NCI-H2107 treated with DMSO at 0.1 percent for 48 hours (cell line): Measurements from ENCODE around the gene MXRA8.
A peak's percentile ranks its signal among the peaks of the same experiment; 100 is the strongest.
"Not testable (repeated sequence)": the region's sequence is repeated elsewhere in the genome, so short reads cannot be mapped to it uniquely, and the experiment has no call there.

Experiments used
- DNase-seq: peaks from one replicate; lab custom pipeline; 2025; ENCODE audit not compliant: unreplicated experiment; lab: John Stamatoyannopoulos, UW

Gene MXRA8

DNA sequence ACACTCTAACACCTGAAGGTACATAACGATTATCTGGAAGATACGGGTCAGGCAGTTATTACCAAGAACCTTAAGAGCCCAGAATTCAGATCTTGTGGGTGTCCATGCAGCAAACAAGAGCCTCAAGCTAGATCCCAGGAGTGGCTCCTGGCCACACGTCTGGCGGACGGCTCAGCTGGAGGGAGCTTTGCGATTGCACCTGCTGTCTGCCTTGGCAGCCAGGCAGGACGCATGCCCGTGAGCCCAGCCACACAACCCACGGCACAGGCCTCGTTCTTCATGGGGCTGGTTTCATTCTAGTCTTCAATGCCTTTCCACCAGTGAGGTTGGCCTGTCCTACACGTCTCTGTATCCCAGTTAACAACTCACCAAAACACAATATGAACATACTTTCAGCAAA lies 35.1 kb upstream of the MXRA8 start:
- DNase-seq, result no peak

- DNase-seq, result no peak
Observed at GRCh38 chr1:1393014-1393413, 34.7 kb upstream of the MXRA8 start.

DNA sequence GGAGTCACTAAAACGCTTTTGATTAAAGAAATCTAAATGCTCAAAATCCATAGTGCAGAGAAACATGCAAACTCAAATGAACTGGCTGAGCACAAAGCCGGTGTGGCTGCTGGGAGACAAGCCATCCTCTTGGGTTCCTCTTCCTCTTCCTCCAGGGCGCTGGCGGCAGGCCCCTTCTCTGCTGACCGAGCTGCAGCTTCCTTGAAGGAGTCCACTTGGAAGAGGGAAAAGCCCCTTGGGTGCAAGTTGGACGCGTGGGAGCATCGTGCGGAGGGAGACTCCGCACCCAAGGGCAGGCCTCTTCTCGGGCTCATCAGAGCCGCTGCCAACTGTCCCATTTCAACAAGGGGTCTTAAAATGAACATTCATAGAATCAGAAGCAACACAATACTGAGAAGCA lies 32.9 kb upstream of the MXRA8 start:
- DNase-seq, result no peak

- DNase-seq, result no peak
Observed at GRCh38 chr1:1390675-1391074, 32.3 kb upstream of the MXRA8 start.

GRCh38 chr1:1388078-1388472 lies 29.7 kb upstream of the MXRA8 start:
- no peak for DNase-seq

DNA sequence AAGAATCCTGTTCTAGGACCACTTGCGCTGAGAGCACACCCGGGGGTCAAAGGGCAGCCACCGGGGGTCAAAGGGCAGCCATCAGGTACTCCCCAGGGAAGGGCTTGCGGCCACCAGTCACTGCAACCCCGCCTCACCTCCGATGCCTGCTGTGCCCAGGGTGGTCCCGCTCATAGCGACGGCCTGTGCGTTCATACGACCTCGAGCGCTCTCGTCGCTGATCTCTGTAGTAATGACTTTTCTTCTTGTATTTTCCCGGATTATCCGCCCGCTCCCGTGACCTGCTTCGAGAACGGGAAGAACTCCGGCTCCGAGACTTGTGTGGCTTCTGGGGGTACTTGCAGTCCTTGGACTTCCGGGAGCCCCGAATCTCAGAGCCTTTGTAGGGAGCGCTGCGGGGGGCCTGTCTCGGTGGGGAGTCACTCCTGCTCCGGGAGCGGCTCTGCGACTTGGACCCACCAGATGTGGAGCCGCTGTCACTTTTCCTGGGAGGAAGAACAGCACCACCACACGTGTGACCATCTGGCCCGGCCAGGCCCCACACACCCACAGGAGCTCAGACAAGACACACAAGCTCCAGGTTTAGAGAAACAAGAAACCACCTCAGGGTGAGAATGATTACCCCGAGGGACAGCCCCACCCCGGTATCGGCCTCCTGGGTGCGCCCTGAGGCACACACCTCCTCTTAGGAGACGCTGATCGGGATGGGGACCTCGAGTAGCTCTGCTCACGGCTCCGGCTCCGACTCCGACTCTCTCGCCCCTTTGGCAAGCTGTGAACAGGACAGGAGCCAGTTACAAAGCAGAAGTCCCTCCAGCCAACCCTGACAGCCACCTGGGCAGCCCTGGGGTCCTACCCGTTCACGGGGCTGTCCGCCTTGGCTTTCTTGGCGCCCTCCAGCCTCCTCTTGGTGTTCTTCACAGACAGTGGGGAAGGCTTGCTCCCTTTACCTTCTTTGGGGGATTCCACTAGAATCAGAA lies 29.0 kb upstream of the MXRA8 start:
- DNase-seq, result no peak

DNA sequence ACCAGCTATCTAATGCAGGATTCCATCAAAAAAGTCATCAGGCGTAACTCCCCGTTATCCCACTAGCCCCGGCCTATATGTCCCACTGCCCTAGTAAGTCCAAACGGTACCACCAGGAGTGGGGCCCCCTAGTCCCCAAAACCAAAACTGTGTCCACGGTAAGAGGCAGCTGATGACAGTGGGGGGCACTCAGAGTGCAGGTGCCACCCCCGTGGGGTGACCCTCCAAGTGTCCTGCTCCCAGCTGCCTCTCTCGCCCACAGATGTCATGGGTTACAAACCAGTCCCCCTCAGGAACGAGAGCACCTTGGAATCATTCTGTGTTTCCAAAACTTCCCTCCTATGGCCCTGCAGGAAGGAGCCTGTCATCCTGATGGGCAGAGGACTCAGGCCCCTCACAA lies 27.6 kb upstream of the MXRA8 start:
- no peak for DNase-seq

DNA sequence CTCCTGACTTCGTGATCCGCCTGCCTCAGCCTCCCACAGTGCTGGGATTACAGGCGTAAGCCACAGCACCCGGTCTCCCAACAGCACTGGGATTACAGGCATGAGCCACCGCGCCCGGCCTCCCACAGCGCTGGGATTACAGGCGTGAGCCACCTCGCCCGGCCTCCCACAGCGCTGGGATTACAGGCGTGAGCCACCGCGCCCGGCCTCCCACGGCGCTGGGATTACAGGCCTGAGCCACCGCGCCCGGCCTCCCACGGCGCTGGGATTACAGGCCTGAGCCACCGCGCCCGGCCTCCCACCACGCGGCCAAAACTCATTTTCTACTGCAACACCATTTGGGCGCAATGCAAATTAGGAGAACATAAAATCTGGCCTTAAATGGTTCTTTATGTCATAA lies 27.0 kb upstream of the MXRA8 start:
- not testable (repeated sequence) for DNase-seq

DNA sequence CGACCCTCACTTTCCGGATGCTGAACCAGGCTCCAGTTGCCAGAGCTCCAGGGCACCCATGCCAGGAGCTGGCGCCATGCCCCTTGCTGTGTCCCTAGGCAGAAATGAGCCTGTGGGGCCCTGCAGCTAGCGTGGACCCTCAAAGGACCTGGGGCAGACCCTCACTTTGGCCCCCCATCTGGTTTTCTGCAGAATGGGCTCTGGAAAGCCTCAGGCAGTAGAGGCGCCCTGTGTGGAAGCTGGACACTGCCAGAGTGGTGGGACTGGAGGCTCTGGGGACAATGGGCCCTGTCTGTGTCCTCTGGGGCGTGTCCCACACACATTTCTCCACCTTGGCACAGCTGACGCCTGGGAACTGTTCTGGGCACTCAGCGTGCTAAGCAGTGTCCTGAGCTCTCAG lies 22.9 kb upstream of the MXRA8 start:
- no peak for DNase-seq

- no peak for DNase-seq
Observed at GRCh38 chr1:1380860-1381259, 22.5 kb upstream of the MXRA8 start.

DNA sequence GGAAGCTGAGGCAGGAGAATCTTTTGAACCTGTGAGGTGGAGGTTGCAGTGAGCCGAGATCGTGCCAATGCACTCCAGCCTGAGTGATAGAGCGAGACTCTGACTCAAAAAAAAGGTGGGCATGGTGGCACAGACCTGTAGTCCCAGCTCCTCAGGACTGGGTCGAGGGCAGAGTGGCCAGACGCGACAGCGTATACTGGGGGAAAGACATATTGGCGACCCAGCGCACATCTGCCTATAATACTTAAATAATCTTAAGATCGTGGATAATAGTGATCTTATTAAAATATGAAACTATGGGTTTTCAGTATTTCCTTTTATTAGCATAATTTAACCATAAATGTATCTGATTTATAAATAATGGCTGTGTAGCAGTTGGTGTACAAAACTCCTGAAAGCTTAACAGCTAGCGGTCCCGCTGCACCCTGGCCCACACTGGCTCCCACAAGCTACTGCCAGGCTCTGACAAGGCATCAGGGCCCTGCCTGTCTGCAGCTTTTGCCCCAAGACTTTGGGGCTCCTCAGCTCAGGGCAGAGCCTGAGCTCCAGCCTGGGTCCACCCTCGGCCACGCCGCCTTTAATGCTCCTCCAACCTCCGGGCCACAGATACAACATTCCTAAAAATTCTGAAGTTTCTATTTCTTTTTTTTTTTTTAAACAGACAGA lies 19.3 kb upstream of the MXRA8 start:
- DNase-seq, result no peak

DNA sequence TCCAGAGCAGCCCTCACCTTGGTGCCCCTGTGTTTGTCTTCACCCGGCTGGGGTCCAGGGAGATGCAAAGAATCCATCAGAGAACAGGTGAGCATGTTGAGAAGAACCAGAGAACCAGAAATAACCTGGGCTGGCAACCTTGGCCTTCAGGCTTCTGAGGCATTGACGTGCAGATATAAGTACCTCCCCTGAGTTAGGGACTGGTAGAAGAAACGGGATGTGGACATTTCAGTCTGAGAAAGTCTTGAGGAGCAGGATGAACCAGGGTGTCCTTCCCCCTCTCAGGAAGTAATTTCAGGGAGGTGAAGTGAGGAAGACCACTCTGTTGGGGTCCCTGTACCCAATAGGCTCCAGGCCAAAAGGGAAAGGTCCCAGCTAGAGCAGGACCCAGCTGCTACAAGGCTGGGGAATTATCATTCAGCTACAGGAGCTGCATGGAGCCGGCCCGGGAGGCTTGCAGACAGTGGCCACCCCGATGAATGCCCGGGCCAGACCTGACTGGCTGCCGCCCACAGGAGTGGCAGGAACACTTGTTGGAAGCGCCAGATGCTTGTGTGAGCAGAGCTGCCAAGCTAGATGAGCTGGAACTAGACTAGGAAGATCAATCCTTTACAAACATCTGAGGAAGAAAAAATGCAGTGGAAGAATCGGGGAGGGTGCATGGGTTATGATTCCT lies 18.3 kb upstream of the MXRA8 start:
- DNase-seq, result no peak

DNA sequence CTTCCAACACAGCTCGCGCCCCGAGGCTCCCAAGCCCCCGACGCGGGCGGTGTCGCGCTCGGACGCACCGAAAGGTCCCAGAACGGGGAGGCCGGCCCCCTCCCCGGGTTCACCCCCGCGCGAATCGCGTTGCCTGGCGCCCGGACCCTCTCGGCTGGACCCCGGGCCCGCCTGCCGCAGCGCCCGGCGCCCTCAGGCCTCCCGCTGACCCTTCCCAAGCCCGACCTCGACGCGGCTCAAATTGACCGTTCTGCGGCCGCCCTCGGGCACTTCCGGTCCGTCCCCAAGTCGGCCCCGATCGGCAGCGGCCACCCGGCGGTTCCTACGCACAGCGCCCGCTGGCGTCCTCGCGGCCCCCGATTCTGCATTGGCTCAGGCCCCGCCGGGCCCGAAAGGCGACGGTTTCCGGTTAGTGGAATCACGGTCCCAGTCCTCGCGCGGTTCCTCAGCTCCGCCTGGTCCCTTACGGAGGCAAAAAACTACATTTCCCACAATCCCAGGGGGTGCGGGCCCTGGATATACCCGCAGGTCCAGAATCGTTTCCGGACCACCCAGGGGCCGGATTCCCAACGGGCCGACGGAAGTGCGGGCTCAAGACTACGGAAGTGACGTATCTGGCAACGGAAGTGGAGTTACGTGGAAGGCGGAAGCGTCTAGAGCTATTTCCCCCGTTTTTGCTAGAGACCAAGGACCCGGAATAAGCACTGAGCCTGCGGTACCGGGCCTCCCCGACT lies 16.7 kb upstream of the MXRA8 start, which contains the start of gene AURKAIP1:
Gene AURKAIP1 (minus strand): TSS at position 279 of the 734 bp plus-strand sequence. CDS start 451 bp downstream, outside the sequence.
- DNase-seq, result peak; percentile 57

DNA sequence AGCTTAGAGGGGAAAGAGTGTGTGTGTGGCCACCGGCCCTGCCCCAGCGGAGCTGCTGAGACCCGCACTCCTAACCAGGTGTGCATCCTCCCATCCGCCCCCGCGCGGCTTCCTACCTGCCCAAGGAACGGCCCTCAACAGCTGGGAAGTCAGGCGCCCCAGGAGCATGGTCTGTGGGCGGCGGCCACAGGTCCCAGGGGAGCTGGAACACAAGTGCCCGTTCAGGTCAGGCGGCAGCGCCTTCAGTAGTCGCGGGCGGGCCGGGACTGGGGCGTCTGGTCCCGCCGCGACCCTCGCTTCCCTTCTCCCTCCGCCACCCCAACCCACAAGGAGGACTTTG lies 16.2 kb upstream of the MXRA8 start:
- DNase-seq, result no peak

DNA sequence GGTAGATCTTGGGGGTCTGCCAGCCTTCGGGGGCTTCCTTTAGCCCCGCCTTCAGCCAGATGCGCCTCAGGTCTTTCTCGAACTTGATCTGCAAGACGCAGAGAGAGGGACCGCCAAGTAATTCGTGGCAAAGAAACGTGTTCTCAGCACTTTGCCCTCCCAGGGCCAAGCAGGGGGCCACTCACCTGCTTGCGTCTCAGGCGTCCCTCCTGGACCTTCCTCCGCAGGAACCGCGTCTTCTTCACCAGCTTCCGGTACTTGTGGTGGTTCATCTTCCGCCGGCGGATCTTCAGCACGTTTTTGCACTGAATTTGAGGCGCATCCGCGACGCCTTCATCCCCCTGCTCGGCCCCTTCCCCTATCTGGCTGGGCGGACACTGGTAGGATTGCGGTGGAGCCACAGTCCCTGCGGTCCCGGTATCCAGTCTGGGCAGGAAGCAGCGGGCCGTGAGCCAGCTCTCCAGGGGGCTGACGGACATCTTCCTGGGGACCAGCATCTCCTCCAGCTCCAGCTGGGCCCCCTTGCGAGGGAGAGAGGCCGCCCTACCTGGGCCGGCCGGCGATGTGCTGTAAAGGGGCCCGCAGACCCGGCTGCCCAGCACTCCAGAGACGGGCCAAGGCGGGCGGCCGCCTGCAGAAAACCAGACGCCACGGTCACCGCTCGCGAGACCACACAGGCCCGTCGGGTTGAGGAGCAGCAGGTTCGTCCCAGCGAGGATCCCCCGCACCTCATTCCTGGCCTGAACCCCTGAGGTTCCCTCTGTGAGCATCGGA lies 15.6 kb upstream of the MXRA8 start:
- no peak for DNase-seq

DNA sequence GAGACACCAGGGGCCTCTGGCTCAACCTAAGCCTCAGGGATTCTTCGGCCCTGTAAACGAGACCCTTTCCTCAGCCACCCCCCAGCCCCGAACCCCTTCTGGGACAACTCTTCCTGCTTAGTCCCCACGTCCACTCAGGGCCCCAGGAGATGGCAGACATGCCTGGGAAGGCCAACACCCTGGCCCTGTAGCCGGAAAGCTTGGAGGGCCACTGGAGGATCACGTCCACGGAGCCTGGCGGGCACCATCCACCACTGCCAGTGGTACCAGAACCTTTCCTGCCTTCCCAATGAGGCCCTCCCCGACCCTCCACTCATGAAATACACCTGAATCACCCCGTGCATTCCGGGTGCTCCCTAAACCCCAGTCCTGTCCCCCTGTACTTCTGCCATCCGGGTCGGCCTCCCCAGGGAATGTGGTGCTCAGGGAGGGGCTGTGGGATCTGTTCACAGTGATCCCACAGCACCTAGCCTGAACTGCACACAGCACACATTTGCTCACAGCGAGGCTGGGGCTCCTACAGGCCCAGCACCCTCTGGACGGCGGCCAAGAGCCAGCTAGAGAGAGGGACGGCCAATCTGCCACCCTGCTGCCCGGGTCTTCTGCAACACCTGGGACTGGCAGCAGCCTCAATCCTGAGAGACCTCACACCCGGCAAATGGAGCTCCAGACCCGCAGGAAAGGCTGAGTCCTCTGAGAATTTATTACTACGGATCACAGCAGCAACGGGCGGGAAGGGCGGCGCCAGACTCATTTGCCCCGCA lies 14.9 kb upstream of the MXRA8 start:
- DNase-seq, result no peak

GRCh38 chr1:1371746-1372711 lies 13.7 kb upstream of the MXRA8 start:
- DNase-seq, result no peak

GRCh38 chr1:1371364-1371745 lies 13.0 kb upstream of the MXRA8 start:
- DNase-seq, result no peak
